ENCODE data around the gene CAPN5. TPM values are rescaled to one million over a fixed set of nuclear protein-coding genes. Genes with fewer than 3 reads are reported as not detected.

Gene CAPN5
- total and polyA plus RNA-seq, 10 donors, result 0.80 to 9.2 (median 4.6) TPM

DNA sequence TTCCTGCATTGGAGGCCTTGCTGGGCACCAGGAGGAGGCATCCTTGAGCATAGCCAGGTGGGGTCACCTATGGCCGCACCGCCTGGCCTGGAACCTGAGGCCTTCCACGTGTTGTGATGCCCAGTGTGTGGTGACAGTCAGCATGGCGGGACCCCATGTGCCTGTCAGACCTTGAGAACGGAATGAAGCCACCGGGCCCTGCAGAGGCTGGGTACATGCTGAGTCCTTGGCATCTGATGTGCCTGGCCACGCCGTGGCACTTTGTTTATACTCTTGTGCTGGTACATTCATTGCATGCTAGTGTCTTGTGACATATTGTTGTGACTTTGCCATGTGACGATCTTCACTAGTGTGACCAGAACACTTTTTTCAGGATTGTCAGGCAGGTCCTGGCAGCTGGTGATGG, 52.8 kb downstream of the CAPN5 start:
- 92 to 98% (median 97%) methylated on average over 3 to 9 of the region's 9 CpGs for WGBS, 5 donors
- DNase-seq, result no peak
- Histone ChIP-seq H3K4me1 (no peaks in the 10 kb centered on the region), H3K36me3 (peaks cover 0 to 46% (median 3%) of the 10 kb centered on the region in 6 donors), H3K27me3 (replicated peaks in 1 of 7) (no peaks in the 10 kb centered on the region), H3K27ac (no peak overlapping the region), H3K9me3 (no peaks in the 10 kb centered on the region), H3K4me3 (no peak overlapping the region)
- intact Hi-C loops (cut with DNase I; ENCODE audit: low total_unique reads), result no loop called here
- TF ChIP-seq, protein P1, sequence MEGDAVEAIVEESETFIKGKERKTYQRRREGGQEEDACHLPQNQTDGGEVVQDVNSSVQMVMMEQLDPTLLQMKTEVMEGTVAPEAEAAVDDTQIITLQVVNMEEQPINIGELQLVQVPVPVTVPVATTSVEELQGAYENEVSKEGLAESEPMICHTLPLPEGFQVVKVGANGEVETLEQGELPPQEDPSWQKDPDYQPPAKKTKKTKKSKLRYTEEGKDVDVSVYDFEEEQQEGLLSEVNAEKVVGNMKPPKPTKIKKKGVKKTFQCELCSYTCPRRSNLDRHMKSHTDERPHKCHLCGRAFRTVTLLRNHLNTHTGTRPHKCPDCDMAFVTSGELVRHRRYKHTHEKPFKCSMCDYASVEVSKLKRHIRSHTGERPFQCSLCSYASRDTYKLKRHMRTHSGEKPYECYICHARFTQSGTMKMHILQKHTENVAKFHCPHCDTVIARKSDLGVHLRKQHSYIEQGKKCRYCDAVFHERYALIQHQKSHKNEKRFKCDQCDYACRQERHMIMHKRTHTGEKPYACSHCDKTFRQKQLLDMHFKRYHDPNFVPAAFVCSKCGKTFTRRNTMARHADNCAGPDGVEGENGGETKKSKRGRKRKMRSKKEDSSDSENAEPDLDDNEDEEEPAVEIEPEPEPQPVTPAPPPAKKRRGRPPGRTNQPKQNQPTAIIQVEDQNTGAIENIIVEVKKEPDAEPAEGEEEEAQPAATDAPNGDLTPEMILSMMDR (IDR thresholded peaks at IDR 0.05 in 8 of 11, conservative IDR thresholded peaks at IDR 0.05 in 3 of 11), result no peak
- TF ChIP-seq POLR2AphosphoS5 (IDR thresholded peaks at IDR 0.05), result no peak
- no peak for TF ChIP-seq POLR2A (IDR thresholded peaks at IDR 0.05)

DNA sequence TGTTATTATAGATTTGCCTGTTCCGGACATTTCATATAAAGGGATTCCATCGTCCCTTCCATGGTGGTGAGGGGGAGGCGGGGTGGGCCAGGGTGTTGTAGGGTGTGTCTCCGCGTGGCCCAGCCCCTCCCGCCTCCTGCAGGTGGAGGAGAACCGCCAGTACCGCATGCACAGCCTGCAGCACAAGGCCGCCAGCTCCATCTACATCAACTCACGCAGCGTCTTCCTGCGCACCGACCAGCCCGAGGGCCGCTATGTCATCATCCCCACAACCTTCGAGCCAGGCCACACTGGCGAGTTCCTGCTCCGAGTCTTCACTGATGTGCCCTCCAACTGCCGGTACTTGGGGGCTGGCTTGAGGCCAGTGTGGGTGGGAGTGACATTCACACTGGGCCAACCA, 53.8 kb downstream of the CAPN5 start:
- no peaks in the 10 kb centered on the region for H3K4me1 ChIP-seq
- H3K9me3 ChIP-seq, result no peaks in the 10 kb centered on the region
- peaks cover 0 to 47% (median 3%) of the 10 kb centered on the region in 6 donors for H3K36me3 ChIP-seq
- H3K27ac ChIP-seq, result no peak overlapping the region
- no peak overlapping the region for H3K4me3 ChIP-seq
- TF ChIP-seq POLR2A (IDR thresholded peaks at IDR 0.05) (no peak), POLR2AphosphoS5 (IDR thresholded peaks at IDR 0.05) (no peak)
- TF ChIP-seq, protein P1 (IDR thresholded peaks at IDR 0.05 in 8 of 11, conservative IDR thresholded peaks at IDR 0.05 in 3 of 11), result no peak
- DNase-seq, result no peak
- intact Hi-C loops (cut with DNase I; ENCODE audit: low total_unique reads), result no loop called here
- peaks cover 0 to under 1% (median 0%) of the 10 kb centered on the region in 7 donors for H3K27me3 ChIP-seq (replicated peaks in 1 of 7)
- WGBS, 5 donors, result 87 to 95% (median 93%) methylated on average over 11 to 19 of the region's 19 CpGs

DNA sequence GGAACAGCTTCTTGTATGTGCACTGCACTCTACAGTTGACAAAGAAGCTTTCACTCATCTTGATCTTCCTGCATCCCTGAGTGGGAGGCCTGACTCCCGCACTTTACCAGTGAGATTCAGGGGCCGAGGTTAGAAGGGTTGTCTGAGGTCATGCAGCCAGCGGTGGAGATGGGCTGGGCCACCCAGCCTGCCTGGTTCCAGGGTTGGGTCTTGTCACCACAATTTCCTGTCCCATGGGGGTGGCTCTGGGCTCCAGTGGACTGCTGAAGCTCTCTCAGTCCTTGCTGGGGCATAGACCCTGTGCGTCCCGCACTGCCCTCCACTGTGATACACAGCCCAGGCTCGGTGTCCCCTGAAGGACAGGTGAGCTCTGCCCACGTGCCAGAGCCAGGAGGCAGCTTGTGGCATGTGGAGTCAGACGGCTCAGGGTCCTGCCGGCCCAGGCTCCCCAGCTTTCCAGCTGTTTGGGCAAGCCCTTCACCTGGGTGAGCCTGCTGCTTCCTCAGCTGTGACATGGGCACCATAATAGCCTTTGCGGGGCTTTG, 54.4 kb downstream of the CAPN5 start:
- TF ChIP-seq POLR2A (IDR thresholded peaks at IDR 0.05) (no peak), POLR2AphosphoS5 (IDR thresholded peaks at IDR 0.05) (no peak)
- TF ChIP-seq, protein P1 (IDR thresholded peaks at IDR 0.05 in 8 of 11, conservative IDR thresholded peaks at IDR 0.05 in 3 of 11), result no peak
- Histone ChIP-seq H3K4me1 (no peaks in the 10 kb centered on the region), H3K4me3 (no peak overlapping the region), H3K27ac (no peak overlapping the region), H3K27me3 (replicated peaks in 1 of 7) (peaks cover 0 to 6% (median 0%) of the 10 kb centered on the region in 7 donors), H3K36me3 (peaks cover 0 to 47% (median 3%) of the 10 kb centered on the region in 6 donors), H3K9me3 (no peaks in the 10 kb centered on the region)
- intact Hi-C loops (cut with DNase I; ENCODE audit: low total_unique reads), result no loop called here
- 72 to 82% (median 78%) methylated on average over 8 to 10 of the region's 10 CpGs for WGBS, 5 donors
- no peak for DNase-seq

DNA sequence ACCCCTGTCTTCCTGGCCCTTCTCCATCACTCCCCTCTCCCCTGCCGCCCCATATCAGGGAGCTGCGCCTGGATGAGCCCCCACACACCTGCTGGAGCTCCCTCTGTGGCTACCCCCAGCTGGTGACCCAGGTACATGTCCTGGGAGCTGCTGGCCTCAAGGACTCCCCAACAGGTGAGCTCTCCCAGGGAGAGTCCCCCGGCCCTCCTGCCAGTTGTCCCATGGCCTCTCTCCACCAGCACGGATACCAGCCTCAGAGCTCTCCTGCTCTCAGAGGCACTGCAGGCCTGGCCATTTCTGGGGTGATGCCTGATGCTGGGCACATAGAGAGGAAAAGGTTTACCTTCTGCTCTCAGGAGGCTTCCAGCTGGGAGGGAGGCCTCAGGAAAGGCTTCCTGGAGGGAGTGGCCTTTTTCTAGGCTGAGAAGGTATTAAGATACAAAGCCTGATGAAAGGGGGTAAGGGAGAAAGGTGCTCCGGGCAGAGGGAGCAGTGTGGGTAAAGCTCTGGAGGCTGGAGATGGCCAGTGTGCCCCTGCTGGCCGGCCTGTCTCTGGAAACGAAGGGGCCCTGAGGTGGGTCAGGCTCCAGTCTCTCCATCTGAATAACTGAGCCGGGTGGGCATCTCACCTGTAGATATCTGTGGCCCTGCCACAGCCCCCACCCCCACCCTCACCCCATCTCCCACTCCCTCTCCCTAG, 55.3 kb downstream of the CAPN5 start:
- WGBS, 5 donors, result 80 to 99% (median 93%) methylated on average over 8 of the region's 8 CpGs
- peaks cover 0 to 15% (median 0%) of the 10 kb centered on the region in 7 donors for H3K27me3 ChIP-seq (replicated peaks in 1 of 7)
- peaks cover 2 to 5% (median 4%) of the 10 kb centered on the region in 6 donors for H3K4me1 ChIP-seq
- intact Hi-C loops (cut with DNase I; ENCODE audit: low total_unique reads), result no loop called here
- TF ChIP-seq, protein P1 (IDR thresholded peaks at IDR 0.05 in 8 of 11, conservative IDR thresholded peaks at IDR 0.05 in 3 of 11), result no peak
- TF ChIP-seq POLR2A (IDR thresholded peaks at IDR 0.05), result no peak
- no peak for TF ChIP-seq POLR2AphosphoS5 (IDR thresholded peaks at IDR 0.05)
- H3K27ac ChIP-seq, result no peak overlapping the region
- H3K36me3 ChIP-seq, result peaks cover 0 to 47% (median 3%) of the 10 kb centered on the region in 6 donors
- no peaks in the 10 kb centered on the region for H3K9me3 ChIP-seq
- DNase-seq, result no peak
- no peak overlapping the region for H3K4me3 ChIP-seq
